Erythroblast (primary cell): ENCODE results near the gene CBX7.
A peak's percentile ranks its signal among the peaks of the same experiment; 100 is the strongest.
"Not testable (repeated sequence)": the region's sequence is repeated elsewhere in the genome, so short reads cannot be mapped to it uniquely, and the experiment has no call there.

Experiments used
- DNase-seq, 2 experiments: peaks; one replicate each; lab custom pipeline; 2025; lab: John Stamatoyannopoulos, UW
- GATA1 ChIP-seq: IDR thresholded peaks from 2 replicates; pipeline ENCODE4 v1.6.1; 2011; ENCODE audit warnings: low read depth, mild to moderate bottlenecking, control low read depth, low read length, moderate library complexity
- POLR2A ChIP-seq: IDR thresholded peaks from 2 replicates; pipeline ENCODE4 v1.6.1; 2011; ENCODE audit warnings: mild to moderate bottlenecking, low read length

CBX7 gene

DNA sequence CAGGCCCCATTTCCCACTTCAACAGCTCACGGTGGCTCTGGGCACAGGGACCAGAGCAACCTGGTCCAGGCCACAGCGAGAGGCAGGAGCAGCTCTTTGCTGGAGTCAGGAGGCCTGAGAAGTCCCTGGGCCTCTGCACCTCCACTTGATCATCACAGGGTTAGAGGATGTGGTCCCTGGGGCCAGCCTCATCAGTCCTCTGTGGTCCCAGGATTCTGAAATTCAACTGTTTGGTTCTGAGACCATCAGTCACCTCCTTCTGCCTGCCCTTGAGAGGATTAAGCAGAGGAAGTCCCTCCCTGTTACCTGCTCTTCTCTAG is 24.9 kb upstream of the CBX7 start:
- TF ChIP-seq POLR2A, result no peak
- no peak for DNase-seq

DNA sequence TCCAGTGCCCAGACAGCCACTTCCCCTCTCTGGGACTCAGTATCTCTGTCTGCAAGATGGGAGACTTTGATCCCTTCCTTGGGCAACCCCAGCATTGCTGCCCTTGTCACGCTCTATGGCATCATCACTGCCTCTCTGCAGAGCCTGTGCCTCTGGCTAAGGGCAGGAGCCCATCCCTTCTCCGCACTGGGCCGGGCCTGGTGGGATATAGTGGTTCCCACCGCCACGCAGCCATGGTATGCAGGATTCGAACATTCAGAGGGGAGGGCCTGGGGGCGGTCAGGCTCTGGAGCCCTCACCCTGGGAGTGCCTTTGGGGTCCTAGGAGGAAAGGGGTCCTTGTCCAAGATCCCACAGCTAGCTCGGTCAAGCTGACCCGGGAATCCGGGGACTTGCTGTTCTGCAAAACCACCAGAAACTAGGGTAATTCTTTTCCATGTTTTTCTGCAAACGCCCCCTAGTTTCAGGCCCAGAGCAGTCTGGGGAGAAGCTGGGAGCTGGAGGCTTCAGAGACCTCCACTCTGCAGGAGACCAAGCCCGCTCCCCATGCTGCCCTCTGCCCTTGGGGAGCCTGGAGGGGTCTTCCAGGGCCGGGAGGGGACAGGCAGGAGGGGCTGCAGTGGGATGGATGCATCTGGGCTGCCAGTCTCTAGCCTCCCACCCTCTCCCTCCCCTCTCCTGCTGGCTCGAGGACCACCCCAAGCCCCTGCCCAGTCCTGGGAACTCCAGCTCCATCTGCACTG is 24.4 kb upstream of the CBX7 start:
- TF ChIP-seq GATA1 (no peak), POLR2A (no peak)
- no peak for DNase-seq

DNA sequence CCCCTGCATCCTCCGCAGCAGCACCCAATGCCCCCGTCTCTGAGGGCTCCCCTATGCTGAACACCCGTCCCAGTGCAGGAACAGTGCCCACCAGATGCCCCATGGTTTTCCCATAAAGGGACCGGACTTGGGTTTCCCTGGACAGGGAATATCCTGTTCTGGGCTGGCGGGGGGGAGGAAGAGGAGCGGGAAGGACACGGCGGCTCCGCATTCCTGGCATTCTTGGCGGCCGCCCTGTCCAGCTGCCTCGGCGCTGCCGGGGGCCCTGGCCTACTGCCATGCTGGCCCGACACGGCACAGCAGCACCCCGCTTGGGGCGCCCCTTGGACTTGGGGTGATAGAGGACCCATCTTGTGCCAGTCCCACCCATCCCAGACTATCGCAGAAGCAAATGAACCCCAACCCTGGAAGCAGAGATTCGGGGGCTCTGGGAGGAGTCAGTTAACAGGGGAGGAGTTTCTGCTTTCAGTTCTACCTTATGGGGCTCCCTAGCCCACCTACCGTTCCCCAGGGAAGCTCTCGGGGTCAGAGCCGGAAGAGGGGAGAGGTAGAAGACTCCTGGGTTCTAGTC is 23.7 kb upstream of the CBX7 start:
- TF ChIP-seq GATA1 (no peak), POLR2A (no peak)

DNA sequence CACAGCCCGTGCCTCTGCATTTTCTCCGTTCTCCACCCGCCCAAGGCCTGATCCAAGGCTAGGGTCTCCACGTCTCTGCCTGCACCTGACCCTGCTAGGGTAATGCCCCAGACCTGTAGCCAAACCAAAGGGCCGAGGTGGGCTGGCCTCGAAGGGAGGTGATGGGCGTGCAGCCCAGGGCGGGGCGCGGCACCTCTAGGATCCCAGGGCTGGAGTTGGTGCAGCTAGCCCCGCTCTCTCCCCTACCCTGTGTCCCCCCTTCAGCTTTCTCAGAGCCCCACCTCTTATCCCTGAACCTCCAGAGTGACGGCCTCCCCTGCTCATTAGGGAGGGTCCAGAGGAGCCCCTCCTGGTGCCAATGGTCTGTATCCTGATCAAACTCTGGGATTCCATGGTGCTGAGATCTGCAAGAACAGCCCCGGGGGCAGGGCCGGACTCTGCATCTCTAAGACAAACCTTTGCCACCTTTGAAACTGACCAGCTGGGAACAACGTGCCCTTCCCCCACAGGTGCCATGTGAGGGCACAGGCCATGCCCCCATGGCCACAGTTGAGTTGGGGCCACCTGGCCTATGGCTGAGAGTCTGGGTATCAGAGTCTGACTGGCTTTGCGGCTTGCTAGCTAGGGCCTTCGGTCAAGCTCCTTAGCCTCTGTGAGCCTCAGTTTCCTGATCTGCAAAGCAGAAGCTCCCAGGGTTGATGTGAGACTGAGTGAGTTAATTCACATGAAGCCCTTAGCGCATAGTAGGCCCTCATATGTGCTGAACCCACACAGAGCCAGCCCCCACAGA is 23.1 kb upstream of the CBX7 start:
- TF ChIP-seq GATA1 (no peak), POLR2A (no peak)

More for the DNA sequence above, 23.7 kb upstream of the CBX7 start:
- DNase-seq, result no peak

DNA sequence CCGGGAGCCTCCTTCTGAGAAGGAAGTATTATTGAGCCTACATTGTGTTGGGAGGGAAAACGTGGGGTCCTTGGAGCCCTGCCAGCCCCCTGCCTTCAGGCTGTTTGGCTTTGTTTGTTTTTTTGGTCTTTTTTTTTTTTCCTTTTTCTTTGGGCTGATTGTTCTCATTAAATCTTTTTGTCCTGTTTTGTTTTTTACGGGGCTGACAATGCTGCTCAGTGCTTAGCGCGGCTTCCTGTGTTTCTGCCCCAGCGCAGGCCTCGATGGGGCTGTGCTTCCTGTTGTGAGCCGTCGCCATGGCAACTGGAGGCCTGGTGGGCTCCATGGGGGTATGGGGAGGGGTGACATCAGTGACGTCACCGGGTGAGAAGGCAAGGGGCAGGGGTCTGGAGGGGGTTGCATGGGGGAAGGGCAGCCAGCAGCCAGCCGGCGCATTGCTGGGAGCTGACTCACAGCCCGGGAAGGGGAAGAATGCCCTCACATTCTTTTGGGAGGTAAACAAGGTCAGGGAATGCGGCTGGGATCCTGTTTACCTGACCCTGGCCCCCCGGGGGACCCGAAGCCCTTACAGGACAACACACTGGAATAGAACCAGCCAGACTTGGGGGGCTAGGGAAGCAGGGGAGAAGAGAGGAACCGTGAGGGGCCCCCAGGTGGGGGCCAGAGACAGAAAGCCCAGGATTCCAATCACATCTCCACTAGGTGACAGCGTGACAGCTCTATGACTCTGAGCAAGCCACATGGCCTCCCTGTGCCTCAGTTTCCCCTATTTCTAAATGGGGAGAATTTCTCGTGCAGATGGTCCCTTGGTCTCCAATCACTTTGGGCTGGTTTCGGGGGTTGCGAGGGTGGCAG is 22.2 kb upstream of the CBX7 start:
- no peak for DNase-seq
- no peak for TF ChIP-seq POLR2A
- TF ChIP-seq GATA1, result no peak

More for the DNA sequence above, 23.1 kb upstream of the CBX7 start:
- no peak for DNase-seq

DNA sequence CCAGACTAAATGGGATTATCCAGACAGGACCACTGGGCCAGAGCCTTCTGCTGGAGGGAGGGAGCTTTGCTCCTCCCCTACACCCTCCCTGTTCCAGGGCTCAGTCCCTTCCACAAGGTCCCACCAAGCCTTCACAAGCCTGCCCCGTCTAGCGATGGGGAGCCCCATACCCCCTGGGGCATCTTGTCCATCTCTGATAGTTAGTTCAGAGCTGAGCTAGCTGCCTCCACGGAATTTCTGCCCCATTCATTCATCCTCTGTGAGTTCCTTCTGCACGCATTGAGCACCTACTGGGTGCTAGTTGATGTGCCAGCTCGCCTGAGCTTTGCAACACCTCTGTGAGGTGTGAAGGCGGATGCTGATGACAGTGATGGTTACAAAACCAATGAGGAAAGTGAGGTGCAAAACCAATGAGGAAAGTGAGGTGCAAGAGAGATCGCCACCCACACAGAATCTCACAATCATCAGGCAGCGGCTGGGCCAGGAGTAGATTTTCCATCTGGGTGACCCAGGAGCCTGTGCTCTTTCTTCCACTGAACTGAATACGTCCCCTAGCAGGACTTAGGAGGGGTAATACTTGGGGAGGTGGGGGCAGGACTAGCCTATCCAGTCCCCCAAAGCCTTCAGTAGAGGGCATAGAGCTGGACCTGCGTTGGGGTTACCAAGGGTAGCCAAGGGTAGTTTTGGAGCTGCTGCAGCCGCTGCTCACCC is 21.5 kb upstream of the CBX7 start:
- DNase-seq, result no peak
- TF ChIP-seq GATA1 (no peak), POLR2A (no peak)

DNA sequence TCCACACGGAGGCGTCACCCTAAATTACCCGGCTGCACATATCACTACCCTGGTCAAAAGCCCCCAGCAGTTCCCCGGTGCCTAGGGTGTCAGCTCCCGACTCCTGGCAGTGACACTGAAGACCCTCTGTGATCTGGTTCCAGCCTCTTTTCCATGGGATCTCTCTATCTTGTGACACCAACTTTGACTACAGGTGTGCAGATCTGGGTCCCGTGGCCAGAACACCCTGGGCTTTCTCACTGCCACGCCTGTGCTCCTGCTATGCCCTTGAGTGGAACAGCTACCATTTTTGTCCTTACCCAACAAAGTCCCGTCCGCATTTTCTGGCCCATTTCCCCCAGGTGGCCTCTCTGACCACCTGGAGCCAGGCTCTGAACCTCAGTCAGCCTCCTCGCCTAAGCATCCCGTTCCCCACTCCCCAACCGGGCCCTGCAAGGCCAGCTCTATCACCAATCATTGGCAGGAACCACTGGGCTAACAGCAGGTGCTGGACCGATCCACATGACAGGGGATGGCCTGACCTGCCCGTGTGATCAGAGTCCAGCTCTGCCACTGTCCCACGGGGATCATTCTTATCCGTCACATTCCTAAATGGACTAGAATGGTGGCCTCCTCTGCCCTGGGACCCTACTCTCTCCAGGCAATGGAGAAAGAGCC is 20.7 kb upstream of the CBX7 start:
- DNase-seq, result no peak
- TF ChIP-seq GATA1, result no peak
- no peak for TF ChIP-seq POLR2A

DNA sequence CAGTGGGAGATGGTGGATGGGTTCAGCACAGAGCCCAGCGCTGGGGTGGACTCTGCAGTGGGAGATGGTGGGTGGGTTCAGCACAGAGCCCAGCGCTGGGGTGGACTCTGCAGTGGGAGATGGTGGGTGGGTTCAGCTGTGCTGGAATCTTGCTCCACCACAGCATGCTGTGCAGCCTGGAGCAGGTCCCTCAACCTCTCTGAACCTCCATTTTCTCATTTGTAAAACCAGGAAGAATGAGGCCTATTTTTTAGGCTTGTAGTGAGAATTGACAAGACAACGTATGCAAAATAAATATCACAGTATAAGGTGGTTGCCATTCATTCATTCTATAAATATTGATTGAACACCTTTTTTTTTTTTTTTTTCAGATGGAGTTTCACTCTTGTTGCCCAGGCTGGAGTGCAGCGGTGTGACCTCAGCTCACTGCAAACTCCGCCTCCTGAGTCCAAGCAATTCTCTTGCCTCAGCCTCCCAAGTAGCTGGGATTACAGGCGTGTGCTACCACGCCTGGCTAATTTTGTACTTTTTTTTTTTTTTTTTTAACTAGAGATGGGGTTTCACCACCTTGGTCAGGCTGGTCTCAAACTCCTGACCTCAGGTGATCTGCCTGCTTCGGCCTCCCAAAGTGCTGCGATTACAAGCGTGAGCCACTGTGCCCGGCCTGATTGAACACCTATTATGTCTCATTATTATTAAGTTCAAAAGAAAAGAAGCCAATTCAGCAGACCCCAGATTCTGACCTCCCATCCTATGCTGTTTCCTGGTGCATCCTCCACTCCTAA is 20.0 kb upstream of the CBX7 start:
- DNase-seq, result not testable (repeated sequence)

DNA sequence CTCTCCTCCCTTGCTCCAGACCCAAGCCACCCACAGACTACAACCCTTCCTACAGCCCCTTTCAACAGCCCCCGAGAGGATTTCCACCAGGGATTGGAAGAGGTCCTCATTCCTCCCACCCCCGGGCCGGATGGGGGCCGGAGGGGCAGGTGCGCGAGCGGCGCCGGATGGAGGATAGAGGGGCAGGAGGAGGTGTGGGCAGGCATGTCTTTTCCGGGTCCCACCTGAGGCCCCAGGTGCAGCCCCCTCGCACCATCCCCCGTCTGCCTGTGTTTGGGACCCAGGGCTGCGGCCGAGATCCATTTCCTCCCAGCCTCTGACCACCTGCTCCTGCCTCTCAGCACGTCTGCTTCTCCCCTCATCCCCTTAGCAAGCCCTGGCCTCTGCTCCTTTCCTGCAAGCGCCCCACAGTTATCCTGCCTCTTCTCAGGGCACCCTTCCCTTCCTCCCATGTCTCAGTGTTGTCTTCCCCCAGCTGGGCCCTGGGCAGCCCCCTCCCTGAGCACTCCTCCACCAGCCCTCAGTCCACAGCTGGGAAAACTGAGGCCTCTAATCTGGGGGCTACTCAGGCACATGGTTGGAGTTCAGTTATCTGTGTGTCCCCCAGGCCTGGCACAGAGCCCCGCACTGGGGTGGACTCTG is 19.3 kb upstream of the CBX7 start:
- TF ChIP-seq GATA1, result no peak
- no peak for TF ChIP-seq POLR2A
- DNase-seq, result no peak

DNA sequence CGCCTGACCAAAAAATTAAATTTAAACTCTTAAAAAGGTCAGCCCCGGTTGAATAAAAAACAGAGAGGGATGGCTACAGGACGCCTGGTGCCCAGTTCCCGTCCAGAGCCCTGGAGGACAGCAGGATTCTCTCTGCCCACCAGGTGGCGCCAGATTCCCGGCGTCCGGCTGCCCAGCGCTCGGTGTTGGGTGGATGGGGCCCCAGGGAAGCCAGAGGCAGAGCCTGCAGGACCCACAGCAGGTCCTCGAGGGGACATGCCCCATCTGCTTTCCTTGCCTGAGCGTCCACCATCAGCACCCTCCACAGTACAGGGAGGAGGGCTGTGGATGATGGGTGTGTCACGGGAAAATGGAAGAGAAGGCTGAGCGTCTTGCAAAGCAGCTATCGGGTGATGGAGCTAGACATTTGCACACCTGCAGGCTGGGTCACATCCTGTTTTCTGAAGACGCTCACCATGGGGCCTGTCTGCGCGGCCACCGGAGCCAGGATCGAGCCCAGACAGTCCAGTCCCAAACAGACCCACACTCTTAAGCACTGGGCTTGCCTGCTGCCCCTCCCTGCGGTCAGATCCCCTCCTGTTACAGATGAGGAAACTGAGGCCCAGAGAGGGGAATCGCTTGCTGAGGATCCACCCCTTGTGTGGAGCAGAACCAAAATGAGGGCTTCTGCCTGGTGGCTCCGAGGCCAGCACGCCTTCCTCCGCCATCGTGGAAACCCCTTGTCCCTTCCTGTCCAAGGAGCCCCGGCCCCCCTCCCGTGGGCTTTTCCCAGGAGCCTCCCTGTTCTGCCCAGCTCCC is 18.5 kb upstream of the CBX7 start:
- peak; percentile 71 to 88 for DNase-seq

DNA sequence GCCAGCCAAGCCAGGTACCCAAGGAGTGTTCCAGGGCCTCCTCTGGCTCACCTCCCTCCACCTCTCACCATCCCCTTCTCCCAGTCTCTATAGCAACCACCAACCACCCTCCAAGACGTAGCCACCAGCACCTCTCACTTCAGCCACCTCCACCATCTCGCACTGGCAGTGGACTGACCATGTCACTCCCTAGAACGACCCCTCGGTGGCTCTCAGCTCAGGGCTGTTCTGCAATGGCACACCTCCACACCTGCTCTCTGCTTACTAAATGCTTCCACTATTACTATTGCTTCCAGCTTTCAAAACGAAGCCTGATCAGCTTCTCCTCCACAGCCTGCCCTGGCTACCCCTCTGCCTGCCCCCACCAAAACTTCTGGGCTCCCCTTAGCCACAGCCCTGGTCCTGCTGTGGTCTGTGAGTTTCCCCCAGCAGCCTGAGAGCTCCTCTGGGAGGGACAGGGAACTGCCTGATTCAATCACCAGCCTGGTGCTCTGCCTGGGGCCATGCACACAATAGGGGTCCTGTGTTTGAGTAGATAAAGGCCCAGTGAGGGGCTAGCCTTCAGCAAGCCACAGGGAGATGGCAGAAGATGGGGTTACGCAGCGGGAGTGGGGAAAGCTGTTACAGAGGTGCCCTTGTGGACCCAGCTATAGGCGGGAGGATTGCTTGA is 17.5 kb upstream of the CBX7 start:
- DNase-seq, result no peak
- TF ChIP-seq POLR2A (no peak), GATA1 (no peak)

More for the DNA sequence above, 18.5 kb upstream of the CBX7 start:
- TF ChIP-seq GATA1 (no peak), POLR2A (no peak)
